Right ventricle myocardium inferior (tissue), 1 donor: ENCODE results near the gene LDLRAD4. TPM values are rescaled to one million over a fixed set of nuclear protein-coding genes. Genes with fewer than 3 reads are reported as not detected.

ENCODE experiments used
- ATAC-seq: fragments of 200-7000 bp; cut with Tn5 transposase; one replicate; pipeline ENCODE4 v1.9.1; 2020; ENCODE audit warnings: mild to moderate bottlenecking, moderate library complexity
- DNase-seq: peaks from one replicate; pipeline ENCODE4 v3.0.0; 2021; ENCODE audit errors: missing footprints
- intact Hi-C: fragments of 100-400 bp; cut with DNase I; formaldehyde crosslinking; loops from one replicate; pipeline ENCODE4 v1.11.0; 2022
- total RNA-seq: library from RNA; stranded (reverse); fragmentation: NEBNext Ultra II Directional; extraction: Animal tissue kit (Norgen Biotek cat#: 25700); gene quantifications from one replicate; pipeline ENCODE4 v1.2.1, GENCODE V29; 2021
- donor health status: DM: no; HTN: yes; CAD: no; lungs with severe emphysema.

The LDLRAD4 gene
- total RNA-seq, 1 donor from 2014 or later: 29.6 TPM

DNA sequence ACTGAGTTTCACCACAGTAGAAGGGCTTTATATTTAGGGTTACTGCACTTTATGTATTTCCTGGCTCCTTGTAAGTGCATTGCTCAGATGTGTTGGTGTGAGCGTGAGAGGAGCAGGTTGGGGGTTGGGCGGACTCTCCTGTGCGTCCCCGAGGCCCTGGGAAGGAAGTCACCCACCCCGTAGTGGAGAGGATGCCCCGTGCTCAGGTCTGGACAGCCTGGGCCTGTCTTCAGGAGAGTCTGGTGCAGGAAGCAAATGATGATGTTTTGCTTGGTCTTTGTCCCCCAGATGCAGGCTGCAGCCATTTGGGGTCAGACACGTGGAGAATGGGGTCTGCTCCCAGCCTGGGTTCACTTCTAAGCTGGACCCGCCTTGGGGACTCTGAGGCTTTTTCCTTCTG is 182.8 kb downstream of the LDLRAD4 start:
- DNase-seq (no peak), ATAC-seq (no peak)
- intact Hi-C loops: no loop called here

DNA sequence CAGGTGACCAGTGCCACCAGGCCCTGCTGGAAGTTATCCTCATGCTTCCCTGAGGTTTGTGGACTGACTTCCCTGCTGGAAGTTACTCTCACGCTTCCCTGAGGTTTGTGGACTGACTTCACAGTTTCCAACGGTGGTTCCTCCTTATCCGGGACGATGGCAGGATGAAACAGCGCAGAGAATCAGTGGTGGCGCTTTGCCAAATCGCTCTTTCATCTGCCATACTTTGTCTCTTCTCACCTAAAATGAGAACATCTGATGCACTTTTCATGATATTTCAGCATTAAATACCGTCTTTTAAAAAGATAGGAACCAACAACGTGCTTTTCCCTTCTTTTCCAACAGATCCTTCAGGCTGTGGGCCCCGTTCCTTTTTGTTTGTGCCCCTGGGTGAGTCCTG is 183.3 kb downstream of the LDLRAD4 start:
- no peak for ATAC-seq

DNA sequence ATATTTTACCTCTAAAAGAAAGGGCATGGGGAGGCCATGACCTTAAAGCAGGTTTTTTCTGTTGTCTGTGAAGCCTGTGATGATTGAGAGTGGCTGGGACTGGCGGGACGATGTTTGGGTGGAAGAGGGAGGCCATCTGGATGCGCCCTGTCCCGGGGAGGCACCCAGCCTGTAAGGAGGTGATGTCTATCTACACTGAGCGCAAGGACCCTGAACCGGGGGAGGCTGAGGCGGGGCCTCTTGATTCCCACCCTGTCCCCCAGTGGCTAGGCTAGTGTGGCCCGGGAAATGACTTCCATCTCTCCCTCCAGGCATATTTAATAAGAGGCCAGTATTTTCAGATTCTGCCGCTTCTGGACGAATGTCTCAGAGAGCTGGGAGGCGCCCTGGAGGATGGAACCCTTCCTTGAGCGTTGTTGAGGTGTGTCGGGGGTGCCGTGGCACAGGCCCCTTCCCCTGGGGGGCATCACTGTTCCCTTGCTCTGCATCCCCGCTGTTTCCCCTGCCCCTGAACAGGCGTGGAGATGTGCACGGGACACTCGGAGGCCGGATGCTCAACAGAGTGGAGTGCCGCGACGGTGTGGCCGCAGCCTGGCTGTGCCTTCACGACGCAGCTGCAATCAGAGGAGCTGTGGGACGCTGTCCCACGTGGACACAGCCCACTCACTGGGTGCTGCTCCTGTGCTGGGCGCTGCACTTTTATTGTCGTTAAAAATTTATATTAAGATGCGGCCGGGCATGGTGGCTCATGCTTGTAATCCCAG is 185.4 kb downstream of the LDLRAD4 start:
- no peak for ATAC-seq
- DNase-seq: no peak
- intact Hi-C loops: no loop called here

More for the DNA sequence above, 183.3 kb downstream of the LDLRAD4 start:
- intact Hi-C loops: no loop called here
- DNase-seq: no peak

DNA sequence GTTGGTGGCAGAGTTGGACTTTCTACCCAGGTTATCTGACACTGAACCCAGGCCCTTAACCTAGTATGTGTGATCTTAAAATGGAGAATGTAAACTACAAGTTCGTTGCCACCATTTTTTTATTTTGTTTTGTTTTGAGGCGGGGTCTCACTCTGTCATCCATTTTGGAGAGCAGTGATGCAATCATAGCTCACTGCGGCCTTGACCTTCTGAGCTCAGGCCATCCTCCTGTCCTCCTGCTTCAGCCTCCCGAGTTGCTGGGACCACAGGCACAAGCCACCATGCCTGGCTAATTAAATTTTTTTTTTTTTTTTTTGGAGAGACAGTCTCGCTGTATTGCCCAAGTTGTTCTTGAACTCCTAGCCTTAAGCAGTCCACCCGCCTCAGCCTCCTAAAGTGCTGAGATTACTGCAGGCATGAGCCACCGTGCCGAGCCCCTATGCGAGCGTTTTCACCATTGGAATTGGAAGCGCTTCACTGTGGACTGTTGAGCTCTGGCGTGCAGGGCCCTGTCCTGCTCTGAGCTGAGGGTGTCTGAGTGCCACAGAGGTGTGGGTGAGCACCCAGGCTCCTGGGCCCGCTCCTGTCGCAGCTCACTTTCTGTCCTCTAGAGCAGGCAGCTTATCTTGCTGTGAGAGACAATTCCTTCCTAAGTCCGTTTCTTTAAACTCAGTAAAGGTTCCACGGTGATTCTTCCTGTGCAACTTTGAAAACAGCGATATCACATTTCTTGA is 186.9 kb downstream of the LDLRAD4 start:
- ATAC-seq: no peak
- DNase-seq: no peak
- intact Hi-C loops: no loop called here

DNA sequence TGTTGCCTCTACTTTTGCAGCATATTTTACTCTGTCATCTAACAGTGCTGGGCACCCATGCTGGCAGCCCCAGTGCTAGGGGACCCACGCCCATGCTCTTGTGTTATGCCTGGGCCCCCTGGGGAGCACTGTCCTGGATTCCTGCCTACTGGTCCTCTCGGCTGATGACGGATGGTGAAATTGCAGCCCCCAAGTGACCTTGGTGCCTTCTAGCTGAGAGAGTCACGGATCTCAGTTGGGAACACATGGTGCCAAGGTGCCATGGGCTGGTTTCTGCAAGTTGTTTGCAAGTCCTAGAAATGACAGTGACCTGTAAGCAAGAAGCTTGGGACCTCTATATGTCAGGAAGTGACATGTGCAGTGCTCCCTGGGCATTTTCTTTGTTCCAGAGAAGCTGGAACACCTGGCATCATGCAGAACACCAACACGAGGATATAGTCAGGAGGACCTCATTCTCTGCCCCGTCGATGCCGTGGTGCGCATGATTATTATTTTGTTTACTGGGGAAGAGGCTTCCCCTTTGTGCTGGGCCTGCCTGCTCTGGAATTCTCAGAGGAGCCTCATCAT is 187.6 kb downstream of the LDLRAD4 start:
- ATAC-seq (peak; percentile 45), DNase-seq (no peak)
- intact Hi-C loops: no loop called here

DNA sequence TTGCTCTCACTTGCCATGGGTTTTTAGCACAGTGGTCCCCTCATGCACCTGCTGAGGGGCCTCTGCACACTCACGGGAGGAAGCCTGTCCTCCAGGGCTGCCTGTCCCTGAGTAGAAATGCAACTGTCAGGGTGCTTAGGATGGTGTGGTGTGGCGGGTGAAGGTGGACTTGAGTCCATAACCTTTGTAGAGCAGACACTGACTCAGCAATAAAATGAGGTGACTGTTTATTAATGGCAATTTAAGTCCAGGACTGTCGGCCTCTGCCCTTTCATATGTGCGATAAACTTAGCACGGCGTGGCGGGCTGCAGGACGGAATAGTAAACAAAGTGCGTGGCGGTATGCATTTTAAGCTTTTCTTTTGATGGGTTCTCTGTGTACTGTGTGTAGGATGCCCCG is 188.2 kb downstream of the LDLRAD4 start:
- intact Hi-C loops: no loop called here
- ATAC-seq (peak; percentile 23), DNase-seq (no peak)

DNA sequence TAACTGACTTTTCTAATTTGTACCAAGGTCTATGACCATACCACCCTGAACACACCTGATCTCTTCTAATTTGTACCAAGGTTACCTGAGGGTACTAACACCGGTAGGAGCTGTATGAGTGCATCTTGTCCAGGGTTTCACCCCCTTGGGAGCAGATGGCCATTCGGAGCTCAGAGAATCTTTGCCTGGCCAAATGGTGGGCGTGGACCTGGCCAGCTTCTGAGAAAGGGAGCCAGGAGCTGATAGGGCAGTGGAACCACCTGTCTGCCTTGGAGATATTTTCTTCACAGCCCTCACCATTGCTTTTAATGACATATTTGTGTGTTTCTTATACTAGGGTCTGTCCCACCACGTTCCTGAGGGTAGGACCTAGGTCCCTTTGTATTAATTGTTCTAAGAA is 188.9 kb downstream of the LDLRAD4 start:
- ATAC-seq: no peak
- no peak for DNase-seq
- intact Hi-C loops: no loop called here

DNA sequence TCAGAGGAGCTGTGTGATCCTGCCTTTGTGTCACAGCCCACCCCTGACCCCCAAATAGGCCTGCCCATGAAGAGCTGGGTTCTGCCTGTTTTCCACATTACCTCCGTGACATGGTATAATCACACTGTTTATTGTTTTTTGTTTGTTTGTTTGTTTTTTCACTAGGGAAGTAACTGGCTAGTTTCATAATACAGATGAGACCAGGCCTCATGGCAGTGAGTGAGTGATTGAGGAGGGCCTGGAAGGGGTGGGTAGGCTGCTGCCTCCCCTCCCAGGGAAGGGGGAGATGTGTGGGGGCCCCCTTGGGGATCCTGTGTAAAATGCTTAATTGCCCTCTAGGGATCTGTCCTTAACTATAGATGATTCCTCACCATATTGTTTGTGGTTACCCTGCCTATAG is 190.5 kb downstream of the LDLRAD4 start:
- no peak for DNase-seq
- ATAC-seq: no peak
- intact Hi-C loops: no loop called here

DNA sequence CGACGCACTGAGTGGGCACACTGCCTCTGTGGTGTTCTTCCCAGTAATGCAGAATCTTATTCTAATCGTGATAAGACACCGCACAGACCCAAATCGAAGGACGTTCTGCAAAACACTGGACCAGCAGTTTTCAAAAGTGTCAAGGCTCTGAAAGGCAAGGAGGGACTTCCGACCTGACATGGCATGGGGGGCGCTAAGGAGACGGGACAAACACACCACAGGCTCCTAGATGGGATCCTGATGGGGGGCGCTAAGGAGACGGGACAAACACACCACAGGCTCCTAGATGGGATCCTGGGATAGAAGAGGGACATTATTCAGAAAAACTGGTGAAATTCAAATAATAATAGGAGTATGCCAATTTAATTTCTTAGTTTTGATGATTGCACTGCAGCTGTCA is 191.4 kb downstream of the LDLRAD4 start:
- intact Hi-C loops: no loop called here
- ATAC-seq (no peak), DNase-seq (no peak)

DNA sequence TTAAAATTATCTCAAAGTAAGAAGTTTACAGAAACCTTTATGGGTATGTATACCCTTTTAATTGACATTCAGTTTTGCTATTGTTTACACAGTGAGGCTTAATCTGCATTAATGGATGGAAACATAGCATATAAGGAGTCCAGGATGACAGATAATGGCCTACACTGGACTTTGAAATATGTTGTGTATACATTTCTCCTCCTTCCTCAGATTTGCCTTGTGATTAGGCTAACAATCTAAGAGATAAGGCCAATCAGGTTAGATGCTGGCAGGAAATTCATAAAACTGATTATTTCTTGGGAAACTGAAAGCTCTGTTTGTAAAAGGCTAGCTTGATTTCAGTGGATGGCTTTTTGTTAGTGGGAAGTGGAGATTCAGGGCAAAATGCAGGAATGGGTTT is 191.9 kb downstream of the LDLRAD4 start:
- no peak for ATAC-seq
- intact Hi-C loops: no loop called here
- DNase-seq: no peak

DNA sequence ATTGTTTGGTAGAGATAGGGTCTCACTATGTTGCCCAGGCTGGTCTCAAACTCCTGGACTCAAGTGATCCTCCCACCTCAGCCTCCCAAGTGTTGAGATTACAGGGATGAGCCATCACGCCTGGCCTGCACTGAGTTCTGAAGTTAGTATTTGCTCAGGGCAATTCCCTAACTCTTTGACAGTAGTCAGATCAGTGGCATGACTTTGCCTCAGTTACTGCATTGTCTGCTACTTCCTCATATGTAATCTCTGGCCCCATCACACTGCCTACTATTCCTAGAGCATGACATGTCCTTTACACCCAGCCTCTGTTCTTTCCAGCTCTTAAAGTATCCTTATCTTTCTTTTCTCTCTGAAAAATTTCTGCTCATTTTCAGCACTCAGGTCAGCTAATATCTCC is 193.5 kb downstream of the LDLRAD4 start:
- DNase-seq (no peak), ATAC-seq (no peak)
- intact Hi-C loops: no loop called here

DNA sequence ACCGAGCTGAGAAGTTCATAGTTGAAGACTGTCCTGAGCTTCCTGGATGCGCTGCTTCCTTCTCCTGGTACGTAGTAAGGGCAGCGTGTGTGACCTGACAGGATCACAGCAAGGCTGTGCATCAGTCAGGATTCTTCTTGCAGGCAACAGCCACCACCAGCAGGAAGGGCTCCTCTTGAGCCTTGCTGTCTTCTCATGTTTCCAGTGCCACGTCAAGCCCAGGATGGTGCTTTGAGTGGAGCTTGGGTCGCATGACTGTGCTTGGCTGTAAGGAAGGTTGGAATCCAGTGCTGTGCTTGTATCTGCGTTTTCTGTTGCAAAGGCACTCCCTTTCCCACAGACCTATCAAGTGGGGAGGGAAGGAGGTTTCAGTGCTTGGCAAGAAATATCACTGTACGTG is 194.3 kb downstream of the LDLRAD4 start:
- DNase-seq: no peak
- no peak for ATAC-seq
- intact Hi-C loops: no loop called here

DNA sequence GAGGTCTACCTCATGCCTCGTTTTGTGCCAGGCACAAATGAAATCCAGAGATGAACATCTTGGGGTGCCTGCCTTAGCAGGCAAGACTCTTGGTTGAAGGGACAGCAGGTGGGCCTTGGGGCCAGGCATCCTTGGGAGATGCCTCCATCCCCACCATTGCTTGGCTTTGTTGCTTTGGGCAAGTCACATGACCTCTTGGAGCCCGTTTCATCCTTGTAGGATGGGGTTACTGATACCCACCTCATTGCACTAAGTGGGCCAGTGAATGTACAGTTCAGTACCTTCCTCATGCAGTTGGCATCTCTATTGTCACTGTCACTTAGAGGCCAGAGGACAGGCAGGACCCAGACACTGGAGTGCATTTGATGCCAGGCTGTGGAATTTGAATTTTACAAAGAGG is 195.5 kb downstream of the LDLRAD4 start:
- no peak for ATAC-seq
- no peak for DNase-seq
- intact Hi-C loops: no loop called here

DNA sequence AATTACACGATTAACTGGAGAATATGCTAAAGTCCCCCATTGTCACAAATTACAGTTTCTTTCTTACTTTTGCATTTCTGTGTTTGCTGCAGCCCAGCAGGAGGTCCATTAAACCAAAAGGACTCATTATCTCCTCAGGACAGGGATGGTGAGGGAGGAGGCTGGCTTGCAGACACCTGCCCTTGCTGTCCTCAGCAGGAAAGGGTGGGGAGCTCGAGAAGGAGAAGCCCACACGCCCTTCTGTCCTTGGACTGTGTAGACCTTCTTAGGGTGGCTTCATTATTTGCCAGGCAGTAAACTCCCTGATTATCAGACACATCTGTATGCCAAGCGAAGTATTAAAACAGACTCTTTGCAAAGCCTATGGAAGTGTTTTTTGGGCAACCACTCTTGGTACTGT is 196.0 kb downstream of the LDLRAD4 start:
- intact Hi-C loops: no loop called here
- no peak for DNase-seq
- no peak for ATAC-seq

DNA sequence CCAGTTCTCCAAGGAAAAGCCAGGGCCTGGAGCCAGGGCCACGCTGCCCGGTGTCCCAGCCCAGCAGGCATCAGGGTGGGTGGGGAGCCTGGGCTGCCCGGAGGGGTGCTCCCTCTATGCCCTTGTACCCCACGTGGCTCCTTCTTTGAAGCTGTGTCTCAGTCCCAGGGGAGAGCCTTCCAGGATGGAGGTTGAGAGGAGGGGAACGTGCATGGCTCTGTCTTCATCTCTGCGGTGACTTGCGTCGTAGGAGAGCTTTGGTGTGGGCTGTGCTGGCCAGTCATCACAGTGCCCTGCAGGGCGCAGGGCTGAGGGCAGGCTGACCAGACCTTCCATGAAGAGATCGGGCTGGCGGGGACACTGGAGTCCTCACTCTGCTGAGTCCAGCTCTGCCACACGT is 197.2 kb downstream of the LDLRAD4 start:
- ATAC-seq (no peak), DNase-seq (no peak)
- intact Hi-C loops: loop anchor here (5.0 kb wide), 3 partner anchors 33 to 193 kb away; no protein-coding TSS in a partner anchor

DNA sequence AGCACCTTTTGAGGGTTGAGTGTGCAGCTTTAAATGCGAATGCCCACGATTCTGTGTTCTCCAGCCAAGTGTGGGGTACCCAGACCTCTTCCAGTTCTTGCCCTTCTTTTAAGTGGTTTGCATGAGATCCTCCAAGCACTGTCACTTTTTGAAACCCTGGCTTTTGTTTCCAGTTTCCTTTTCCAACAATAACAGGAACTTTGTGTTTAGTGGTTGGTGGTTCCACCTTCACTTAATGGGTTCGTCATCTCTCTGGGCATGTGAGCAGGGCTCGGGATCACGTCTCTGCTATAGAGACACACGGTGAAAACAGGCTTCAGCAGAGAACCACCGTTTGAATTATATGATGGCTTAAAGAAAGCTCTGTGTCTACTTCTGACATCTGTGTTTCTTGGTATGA is 197.6 kb downstream of the LDLRAD4 start:
- intact Hi-C loops: loop anchor here (5.0 kb wide), 3 partner anchors 34 to 194 kb away; no protein-coding TSS in a partner anchor
- ATAC-seq (no peak), DNase-seq (no peak)

DNA sequence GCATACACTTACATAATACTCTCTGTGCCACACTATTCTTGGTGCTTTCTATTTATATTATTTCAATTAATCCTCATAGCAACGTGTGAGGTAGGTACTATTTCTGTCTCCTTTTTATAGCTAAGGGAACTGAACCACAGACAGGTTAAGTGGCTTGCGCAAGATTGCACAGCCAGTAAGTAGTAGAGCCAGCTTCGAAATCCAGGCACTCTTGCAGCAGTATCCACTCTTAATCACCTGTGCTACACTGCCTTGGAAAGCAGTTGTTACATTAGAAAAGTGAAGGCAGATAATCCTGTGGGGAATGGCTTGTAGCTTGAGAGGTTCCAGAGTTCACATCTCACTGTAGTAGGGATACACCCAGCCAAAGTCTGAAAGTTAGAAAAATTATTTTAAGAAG is 198.3 kb downstream of the LDLRAD4 start:
- ATAC-seq: peak; percentile 85
- DNase-seq: no peak
- intact Hi-C loops: loop anchor here (5.0 kb wide), 3 partner anchors 35 to 195 kb away; no protein-coding TSS in a partner anchor

DNA sequence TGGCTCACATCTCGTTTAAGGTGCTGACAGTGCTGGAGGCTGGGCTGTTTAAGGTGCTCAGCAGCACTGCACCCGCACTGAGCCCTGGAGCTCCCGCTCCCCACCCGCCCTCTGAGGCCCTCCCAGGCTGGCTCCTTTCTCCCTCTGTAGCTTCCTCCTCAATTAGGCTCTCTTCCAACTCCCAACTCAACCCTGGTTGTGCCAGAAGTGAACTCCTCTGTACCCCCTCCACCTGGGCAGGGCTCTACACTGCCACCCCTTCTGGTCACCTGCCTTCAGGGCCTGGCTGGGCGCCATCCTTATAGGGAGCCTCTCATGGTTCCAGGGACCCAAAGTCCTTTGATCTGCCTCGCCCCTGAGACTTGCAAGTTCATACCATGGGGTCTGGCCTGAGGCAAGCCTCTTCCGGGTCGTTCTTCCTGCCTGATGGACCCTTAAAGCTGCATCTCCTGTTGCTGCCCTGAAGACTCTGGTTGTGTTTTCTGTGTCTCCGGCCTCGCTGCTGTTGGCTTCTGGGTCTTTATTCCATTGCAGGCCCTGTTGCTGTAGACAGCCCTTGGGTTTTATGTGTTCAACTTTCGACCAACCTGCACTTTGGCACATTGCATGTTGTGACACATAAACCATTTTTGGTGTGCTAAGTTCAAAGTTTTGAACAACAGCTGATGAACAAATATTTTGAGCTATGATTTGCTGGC is 199.6 kb downstream of the LDLRAD4 start:
- no peak for DNase-seq
- ATAC-seq: no peak
- intact Hi-C loops: loop anchor here (5.0 kb wide), 3 partner anchors 36 to 196 kb away; no protein-coding TSS in a partner anchor

DNA sequence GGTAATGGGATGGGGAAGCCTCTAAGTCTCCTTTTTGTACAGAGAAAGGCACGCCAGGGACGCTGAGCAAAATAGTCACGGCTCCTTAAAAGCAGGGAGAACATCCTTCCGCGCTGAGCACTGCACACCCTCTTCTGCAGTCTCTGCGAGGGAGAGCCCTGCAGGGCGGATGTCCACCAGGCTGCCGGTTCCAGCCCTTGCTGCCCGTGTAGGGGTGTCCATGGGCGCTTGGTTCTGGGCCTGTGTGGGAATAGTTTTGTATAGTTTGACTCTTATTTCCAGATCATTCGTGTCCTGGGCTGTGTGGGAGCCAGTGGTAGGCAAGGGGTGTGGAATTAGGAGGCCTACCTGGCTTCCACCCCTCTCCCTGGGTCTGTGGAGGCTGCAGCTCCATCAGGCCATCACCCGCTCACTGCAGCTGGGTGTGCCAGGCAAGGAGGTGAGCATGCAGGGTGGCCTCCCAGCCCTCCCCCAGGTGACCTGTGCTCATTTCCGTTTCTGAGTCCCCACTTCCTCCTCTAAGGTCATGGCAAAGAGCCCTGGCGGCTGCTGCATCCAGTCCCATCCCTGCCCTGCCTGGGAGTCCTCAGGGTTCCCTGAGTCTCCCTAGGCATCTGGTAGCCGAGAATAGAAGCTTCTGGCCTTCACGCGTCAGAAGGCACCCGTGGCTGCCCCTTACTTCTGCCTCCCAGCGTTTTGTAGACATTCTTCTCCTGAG is 202.6 kb downstream of the LDLRAD4 start:
- ATAC-seq (no peak), DNase-seq (no peak)
- intact Hi-C loops: no loop called here
